NCI-H2196 (cell line): ENCODE measurements around the gene LMF1.

Experiments used
- DNase-seq: peaks from one replicate; lab custom pipeline; 2025; ENCODE audit not compliant: unreplicated experiment; lab: John Stamatoyannopoulos, UW

The LMF1 gene

GRCh38 chr16:970766-971581 is at the start of gene LMF1:
LMF1 (minus strand) TSS chr16:970984; CDS start chr16:970980, 4 bp downstream.
- DNase-seq = peak; percentile 91

- DNase-seq = no peak
These were observed 49.3 kb upstream of the LMF1 start for GRCh38 chr16:1020091-1020399.

- DNase-seq = peak; percentile 22
These were observed 48.7 kb upstream of the LMF1 start for GRCh38 chr16:1019231-1020090.

GRCh38 chr16:1018447-1019198 is 47.8 kb upstream of the LMF1 start:
- DNase-seq = no peak

- DNase-seq = no peak
These were observed 44.1 kb upstream of the LMF1 start for GRCh38 chr16:1014771-1015495.

- no peak for DNase-seq
These were observed 43.4 kb upstream of the LMF1 start for GRCh38 chr16:1014221-1014620.

- DNase-seq = no peak
These were observed 42.8 kb upstream of the LMF1 start for GRCh38 chr16:1013593-1013900.

- DNase-seq = no peak
These were observed 42.2 kb upstream of the LMF1 start for GRCh38 chr16:1012722-1013592.

GRCh38 chr16:1012135-1012534 is 41.4 kb upstream of the LMF1 start:
- no peak for DNase-seq

GRCh38 chr16:1011316-1012082 is 40.7 kb upstream of the LMF1 start:
- no peak for DNase-seq

GRCh38 chr16:1010815-1011214 is 40.0 kb upstream of the LMF1 start:
- DNase-seq = no peak

- DNase-seq = no peak
These were observed 39.5 kb upstream of the LMF1 start for GRCh38 chr16:1010251-1010650.

- DNase-seq = no peak
These were observed 38.8 kb upstream of the LMF1 start for GRCh38 chr16:1009358-1010150.

- no peak for DNase-seq
These were observed 37.3 kb upstream of the LMF1 start for GRCh38 chr16:1008085-1008484.

- DNase-seq = no peak
These were observed 36.6 kb upstream of the LMF1 start for GRCh38 chr16:1007284-1007850.

- no peak for DNase-seq
These were observed 36.0 kb upstream of the LMF1 start for GRCh38 chr16:1006781-1007180.

GRCh38 chr16:1005286-1005685 is 34.5 kb upstream of the LMF1 start:
- no peak for DNase-seq
